T-helper 17 cell (primary cell): Measurements from ENCODE around the gene INHBB. TPM values are rescaled to one million over a fixed set of nuclear protein-coding genes. Genes with fewer than 3 reads are reported as not detected.
A peak's percentile ranks its signal among the peaks of the same experiment; 100 is the strongest.

ENCODE experiments used
- ATAC-seq: fragments of 150-1000 bp; cut with Tn5 transposase; 2 replicates; pipeline ENCODE4 v1.10.0; 2021; ENCODE audit warnings: mild to moderate bottlenecking, moderate library complexity
- DNase-seq, 3 donors: peaks; one replicate each; pipeline versions ENCODE4 v3.0.0 to v3.0.0-alpha.2; 2020 to 2021
- H3K9me3 ChIP-seq: one replicate; pipeline ENCODE4 v1.7.0; 2013; ENCODE audit warnings: low read length, mild to moderate bottlenecking; ENCODE audit not compliant: control insufficient read depth, poor library complexity, severe bottlenecking
- H3K27ac Mint-ChIP-seq: one replicate; pipeline ENCODE4 v1.8.0; 2022; ENCODE audit warnings: mild to moderate bottlenecking, moderate library complexity, mixed read lengths
- H3K27me3 Mint-ChIP-seq: one replicate; pipeline ENCODE4 v1.8.0; 2022; ENCODE audit warnings: mixed read lengths
- H3K36me3 Mint-ChIP-seq: one replicate; pipeline ENCODE4 v1.8.0; 2022; ENCODE audit warnings: low read depth, mixed read lengths
- H3K4me1 Mint-ChIP-seq: one replicate; pipeline ENCODE4 v1.8.0; 2022; ENCODE audit warnings: mild to moderate bottlenecking, mixed read lengths
- H3K4me3 Mint-ChIP-seq: one replicate; pipeline ENCODE4 v1.8.0; 2022; ENCODE audit warnings: mild to moderate bottlenecking, moderate library complexity, mixed read lengths
- total RNA-seq, 4 donors: library from RNA in 2 of 4; stranded (reverse) in 2 of 4; gene quantifications; one replicate each; pipeline ENCODE4 v1.2.3 and lab custom pipeline; 2022 to 2026

INHBB gene
- total RNA-seq, 2 donors from 2014 or later: not detected

- H3K4me1 Mint-ChIP-seq: no peaks in the 10 kb centered on the region
- DNase-seq (no peak), ATAC-seq (no peak)
- no peak overlapping the region for H3K4me3 Mint-ChIP-seq
- peaks cover 34% of the 10 kb centered on the region for H3K27me3 Mint-ChIP-seq
- H3K9me3 ChIP-seq: no peaks in the 10 kb centered on the region
- H3K27ac Mint-ChIP-seq: no peak overlapping the region
- peaks cover 2% of the 10 kb centered on the region for H3K36me3 Mint-ChIP-seq
Observed at GRCh38 chr2:120375251-120376020, 29.5 kb downstream of the INHBB start.

- H3K9me3 ChIP-seq: no peaks in the 10 kb centered on the region
- no peak overlapping the region for H3K27ac Mint-ChIP-seq
- H3K36me3 Mint-ChIP-seq: peaks cover 2% of the 10 kb centered on the region
- H3K4me3 Mint-ChIP-seq: no peak overlapping the region
- DNase-seq (no peak), ATAC-seq (no peak)
- H3K27me3 Mint-ChIP-seq: peaks cover 40% of the 10 kb centered on the region
- no peaks in the 10 kb centered on the region for H3K4me1 Mint-ChIP-seq
Observed at GRCh38 chr2:120376101-120376500, 30.2 kb downstream of the INHBB start.

DNA sequence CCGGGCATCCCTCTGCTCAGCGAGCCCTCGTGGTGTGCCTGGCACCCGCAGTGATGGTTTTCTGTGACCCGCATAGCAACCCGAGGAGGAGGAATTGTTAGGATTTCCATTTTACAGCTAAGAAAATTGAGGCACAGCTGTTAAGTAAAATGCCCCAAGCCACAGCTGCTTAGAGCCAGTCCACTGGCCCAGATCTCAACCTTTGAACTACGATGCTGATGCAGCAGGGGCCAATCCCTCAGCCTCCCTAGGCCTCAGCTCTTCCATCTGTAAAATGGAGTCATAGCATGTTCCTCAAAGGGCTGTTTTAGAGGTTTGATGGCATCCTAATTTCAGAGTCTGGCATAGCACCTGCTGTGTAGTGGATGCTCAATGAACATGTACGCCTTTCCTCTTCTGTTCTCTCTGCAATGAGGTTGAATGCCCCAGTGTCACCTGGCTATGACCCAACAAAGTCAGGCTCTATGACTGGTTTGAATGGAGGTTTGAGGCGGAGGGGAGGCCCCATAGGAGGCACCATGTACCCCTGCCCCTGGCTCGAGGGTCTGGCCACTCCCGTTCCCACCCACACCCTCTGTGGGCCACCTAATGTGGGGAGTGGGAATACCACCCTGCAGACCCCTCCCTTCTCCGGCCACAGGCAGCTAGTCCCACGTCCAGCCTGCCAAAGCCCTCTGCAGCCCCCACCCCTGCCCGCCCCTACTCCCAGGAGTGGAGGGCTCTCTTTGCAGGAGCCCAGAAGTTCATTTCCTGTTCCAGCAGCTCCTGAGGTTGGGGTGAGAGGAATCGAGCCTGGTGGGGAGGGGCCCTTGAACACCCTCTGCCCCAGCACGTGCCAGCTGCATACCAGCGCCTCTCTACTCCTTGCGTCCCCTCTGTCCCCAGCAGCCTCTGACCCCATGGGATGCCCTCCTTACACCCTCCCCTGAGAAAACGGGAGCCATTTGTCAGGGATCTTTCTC lies 31.0 kb downstream of the INHBB start:
- Mint-ChIP-seq H3K36me3 (peaks cover 2% of the 10 kb centered on the region), H3K4me1 (no peaks in the 10 kb centered on the region), H3K4me3 (no peak overlapping the region), H3K27me3 (peaks cover 41% of the 10 kb centered on the region), H3K27ac (no peak overlapping the region)
- DNase-seq: no peak
- ATAC-seq: no peak
- H3K9me3 ChIP-seq: no peaks in the 10 kb centered on the region

- Mint-ChIP-seq H3K36me3 (peaks cover 2% of the 10 kb centered on the region), H3K4me1 (no peaks in the 10 kb centered on the region), H3K27me3 (peaks cover 37% of the 10 kb centered on the region), H3K27ac (no peak overlapping the region), H3K4me3 (no peak overlapping the region)
- no peak for DNase-seq
- no peaks in the 10 kb centered on the region for H3K9me3 ChIP-seq
- no peak for ATAC-seq
Observed at GRCh38 chr2:120378605-120379004, 32.7 kb downstream of the INHBB start.

DNA sequence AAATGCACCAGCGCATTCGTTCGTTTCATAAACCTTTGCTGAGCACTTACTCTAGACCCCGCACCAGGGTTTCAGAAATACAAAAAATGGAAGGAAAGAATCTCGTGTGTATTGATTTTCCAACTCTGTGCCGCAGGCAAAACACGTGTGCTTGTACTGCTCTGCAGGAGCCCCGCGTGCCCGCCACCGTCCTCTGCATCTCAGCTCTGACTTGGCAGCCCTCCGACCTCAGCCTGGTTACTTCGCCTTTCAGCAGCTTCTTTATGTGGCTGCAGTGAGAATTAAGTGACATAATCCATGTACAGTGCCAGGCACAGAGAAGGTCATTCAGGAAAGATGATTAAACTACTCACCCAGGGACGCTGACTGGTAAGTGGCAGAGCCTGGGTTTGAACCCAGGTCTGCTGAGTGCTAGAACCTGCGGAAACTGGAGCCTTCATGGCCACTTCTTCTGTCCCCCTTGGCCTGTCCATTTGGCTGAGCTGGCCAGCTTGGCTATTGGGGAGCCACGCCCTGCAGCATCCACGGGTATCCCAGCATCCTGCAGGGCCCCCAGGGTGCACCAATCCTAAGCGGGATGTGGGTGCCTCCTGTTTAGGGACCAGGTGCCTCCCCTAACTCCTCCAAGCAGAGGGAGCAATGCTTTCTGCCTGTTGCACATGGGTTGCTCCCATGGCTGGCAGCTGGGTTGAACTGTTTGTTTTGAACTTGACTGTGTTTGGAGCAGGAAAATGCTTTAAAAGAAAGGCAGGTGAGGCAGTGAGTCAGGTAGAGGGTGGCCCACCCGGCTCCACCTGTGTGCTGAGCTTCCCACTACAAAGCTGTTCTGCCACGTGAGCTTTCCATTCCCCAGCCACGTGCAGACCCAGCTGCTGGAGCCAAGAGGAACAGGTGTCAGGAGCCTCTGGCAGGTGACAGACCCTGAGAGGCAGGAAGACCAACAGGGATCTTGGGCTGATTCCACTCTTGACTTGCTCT lies 34.3 kb downstream of the INHBB start:
- no peak for ATAC-seq
- H3K4me3 Mint-ChIP-seq: no peak overlapping the region
- H3K27ac Mint-ChIP-seq: no peak overlapping the region
- H3K4me1 Mint-ChIP-seq: no peaks in the 10 kb centered on the region
- no peaks in the 10 kb centered on the region for H3K9me3 ChIP-seq
- DNase-seq: no peak
- H3K36me3 Mint-ChIP-seq: peaks cover 2% of the 10 kb centered on the region
- H3K27me3 Mint-ChIP-seq: peaks cover 37% of the 10 kb centered on the region

DNA sequence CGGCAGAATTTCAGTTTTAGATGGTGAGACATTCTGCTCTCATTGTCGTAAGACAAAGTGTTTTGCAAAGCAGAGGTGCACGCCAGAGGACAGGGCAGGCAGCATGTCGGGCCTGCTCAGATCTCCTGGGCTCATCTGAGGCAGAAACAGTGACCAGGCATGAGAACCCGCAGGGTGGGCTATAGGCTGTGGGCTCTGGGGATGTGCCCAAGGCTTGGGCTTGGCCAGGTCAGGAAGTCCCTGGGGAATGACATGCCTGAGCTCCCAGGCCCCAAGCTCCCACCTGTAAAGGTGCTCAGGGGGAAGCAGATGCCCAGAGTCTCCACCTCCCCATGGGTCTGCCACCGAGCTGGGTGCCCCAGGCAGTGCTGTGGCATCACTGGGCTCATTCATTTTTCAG lies 35.3 kb downstream of the INHBB start:
- no peak overlapping the region for H3K4me3 Mint-ChIP-seq
- no peak for ATAC-seq
- H3K36me3 Mint-ChIP-seq: peaks cover 2% of the 10 kb centered on the region
- no peaks in the 10 kb centered on the region for H3K4me1 Mint-ChIP-seq
- no peak overlapping the region for H3K27ac Mint-ChIP-seq
- peaks cover 37% of the 10 kb centered on the region for H3K27me3 Mint-ChIP-seq
- DNase-seq: no peak
- no peaks in the 10 kb centered on the region for H3K9me3 ChIP-seq

DNA sequence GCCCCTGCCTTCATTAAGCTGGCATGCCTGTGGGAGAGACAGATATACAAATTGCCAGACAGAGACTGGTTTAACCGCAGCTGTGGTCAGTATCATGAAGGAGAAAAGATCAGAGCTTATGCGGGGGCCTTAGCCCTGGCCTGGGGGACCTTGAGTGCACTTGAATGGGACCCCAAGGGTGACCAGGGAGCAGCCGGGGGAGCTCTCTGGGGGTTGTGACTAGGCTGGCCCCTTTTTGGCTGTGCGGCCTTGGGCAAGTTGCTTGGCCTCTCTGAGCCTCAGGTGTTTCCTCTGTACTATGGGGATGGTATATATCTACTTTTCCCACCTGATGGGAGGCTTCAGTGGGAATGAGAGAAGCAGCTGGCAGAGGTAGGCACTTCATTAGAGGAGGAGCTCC lies 35.7 kb downstream of the INHBB start:
- no peaks in the 10 kb centered on the region for H3K9me3 ChIP-seq
- no peak for ATAC-seq

GRCh38 chr2:120382541-120383144 lies 36.7 kb downstream of the INHBB start:
- no peak overlapping the region for H3K4me3 Mint-ChIP-seq
- DNase-seq (no peak), ATAC-seq (no peak)
- H3K9me3 ChIP-seq: no peaks in the 10 kb centered on the region
- H3K27ac Mint-ChIP-seq: no peak overlapping the region
- H3K36me3 Mint-ChIP-seq: peaks cover under 1% of the 10 kb centered on the region
- H3K4me1 Mint-ChIP-seq: no peaks in the 10 kb centered on the region
- H3K27me3 Mint-ChIP-seq: peaks cover 33% of the 10 kb centered on the region

More for the DNA sequence above, 35.7 kb downstream of the INHBB start:
- DNase-seq: no peak
- no peak overlapping the region for H3K27ac Mint-ChIP-seq
- peaks cover 2% of the 10 kb centered on the region for H3K36me3 Mint-ChIP-seq
- peaks cover 37% of the 10 kb centered on the region for H3K27me3 Mint-ChIP-seq
- H3K4me3 Mint-ChIP-seq: no peak overlapping the region
- H3K4me1 Mint-ChIP-seq: no peaks in the 10 kb centered on the region

DNA sequence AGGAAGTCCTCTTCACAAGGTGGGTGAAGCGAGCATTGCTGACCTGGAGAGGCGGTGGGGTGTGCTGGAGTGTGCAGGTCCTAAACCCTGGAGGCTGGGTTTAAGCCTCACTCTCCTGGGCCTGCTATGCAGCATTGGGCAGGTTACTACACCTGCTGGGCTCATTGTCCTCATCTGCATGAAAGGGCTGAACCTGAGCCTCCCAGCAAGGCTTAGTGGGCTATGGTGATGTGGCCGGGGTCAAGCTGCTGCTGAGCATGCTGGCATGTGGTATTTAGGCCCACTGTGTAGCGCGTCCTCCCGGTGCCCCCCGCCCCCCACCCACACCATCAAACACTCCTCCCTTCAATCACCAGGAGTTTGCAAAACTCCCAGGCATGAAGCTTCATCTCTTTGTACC lies 37.3 kb downstream of the INHBB start:
- DNase-seq: no peak
- Mint-ChIP-seq H3K4me3 (no peak overlapping the region), H3K36me3 (no peaks in the 10 kb centered on the region)

GRCh38 chr2:120383631-120384340 lies 37.9 kb downstream of the INHBB start:
- H3K4me3 Mint-ChIP-seq: no peak overlapping the region
- no peak for ATAC-seq
- no peaks in the 10 kb centered on the region for H3K4me1 Mint-ChIP-seq

More for the DNA sequence above, 37.3 kb downstream of the INHBB start:
- Mint-ChIP-seq H3K4me1 (no peaks in the 10 kb centered on the region), H3K27me3 (peaks cover 28% of the 10 kb centered on the region), H3K27ac (no peak overlapping the region)
- no peaks in the 10 kb centered on the region for H3K9me3 ChIP-seq
- no peak for ATAC-seq

DNA sequence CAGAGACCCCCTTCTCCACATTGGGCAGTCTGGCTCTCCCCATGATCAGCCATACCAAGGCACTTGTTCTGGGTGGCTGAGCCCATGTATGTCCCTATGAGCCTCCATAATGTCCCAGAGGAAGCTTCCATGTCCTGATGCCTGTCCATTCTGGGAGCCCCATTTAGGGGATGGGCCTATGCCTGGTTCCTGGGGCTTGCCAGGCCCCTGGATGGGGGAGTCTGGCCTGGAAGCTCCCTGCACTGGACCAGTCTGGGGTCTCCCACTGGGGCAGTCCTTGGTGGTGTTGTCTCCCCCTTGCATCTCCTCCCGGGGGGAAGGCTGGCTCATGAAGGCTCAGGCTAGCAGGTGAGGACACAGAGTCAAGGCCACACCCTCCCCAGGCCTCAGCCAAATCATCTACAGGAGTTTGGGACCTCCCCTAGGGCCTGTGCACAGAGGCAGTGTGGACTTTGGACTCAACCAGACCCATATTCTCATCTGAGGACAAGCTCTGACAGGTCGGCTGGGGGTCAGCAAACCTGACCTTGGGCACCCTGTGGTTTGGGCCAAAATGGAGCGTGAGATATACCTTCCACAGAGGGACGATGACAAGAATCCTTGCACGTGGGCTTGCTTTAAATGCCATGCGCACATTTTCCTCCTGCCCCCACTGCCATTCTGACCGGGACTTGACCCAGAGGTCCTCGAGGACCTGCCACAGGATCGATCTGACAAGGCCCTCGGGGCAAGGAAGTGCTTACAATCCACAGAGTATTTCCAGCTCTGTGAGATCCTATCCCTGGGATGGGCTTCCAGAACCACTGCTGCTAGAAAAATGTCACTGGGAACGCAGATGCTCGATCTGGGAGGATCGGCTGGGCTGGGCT lies 38.8 kb downstream of the INHBB start:
- H3K27me3 Mint-ChIP-seq: peaks cover 27% of the 10 kb centered on the region

More at GRCh38 chr2:120383631-120384340, 37.9 kb downstream of the INHBB start:
- no peaks in the 10 kb centered on the region for H3K36me3 Mint-ChIP-seq
- no peaks in the 10 kb centered on the region for H3K9me3 ChIP-seq
- DNase-seq: no peak
- no peak overlapping the region for H3K27ac Mint-ChIP-seq
- peaks cover 23% of the 10 kb centered on the region for H3K27me3 Mint-ChIP-seq

More for the DNA sequence above, 38.8 kb downstream of the INHBB start:
- H3K9me3 ChIP-seq: no peaks in the 10 kb centered on the region
- Mint-ChIP-seq H3K27ac (no peak overlapping the region), H3K36me3 (no peaks in the 10 kb centered on the region), H3K4me3 (no peak overlapping the region), H3K4me1 (no peaks in the 10 kb centered on the region)
- ATAC-seq (no peak), DNase-seq (peak in 1 of 3 donors; percentile 7)
